ENCODE measurements around the gene TRIM50. TPM values are rescaled to one million over a fixed set of nuclear protein-coding genes. Genes with fewer than 3 reads are reported as not detected.
"Not testable (repeated sequence)": the region's sequence is repeated elsewhere in the genome, so short reads cannot be mapped to it uniquely, and the experiment has no call there.

The TRIM50 gene
- total RNA-seq, 2 donors from 2014 or later = not detected

GRCh38 chr7:73332447-73332846 lies 4.6 kb upstream of the TRIM50 start:
- no peak overlapping the region for H3K27ac ChIP-seq
- H3K4me1 ChIP-seq = no peaks in the 10 kb centered on the region
- H3K9me3 ChIP-seq = no peaks in the 10 kb centered on the region
- no peaks in the 10 kb centered on the region for H3K36me3 ChIP-seq
- no peaks in the 10 kb centered on the region for H3K27me3 ChIP-seq
- H3K4me3 ChIP-seq = no peak overlapping the region
- no peak for TF ChIP-seq CTCF (IDR thresholded peaks at IDR 0.05)
- DNase-seq (ENCODE audit: low spot score) = no peak

- no peak for DNase-seq (ENCODE audit: low spot score)
- H3K4me1 ChIP-seq = no peaks in the 10 kb centered on the region
- H3K27ac ChIP-seq = no peak overlapping the region
- TF ChIP-seq CTCF (IDR thresholded peaks at IDR 0.05) = no peak
- H3K9me3 ChIP-seq = no peaks in the 10 kb centered on the region
- no peaks in the 10 kb centered on the region for H3K27me3 ChIP-seq
- H3K4me3 ChIP-seq = no peak overlapping the region
- no peaks in the 10 kb centered on the region for H3K36me3 ChIP-seq
Observed at GRCh38 chr7:73330772-73331171, 2.9 kb upstream of the TRIM50 start.

- no peak overlapping the region for H3K4me3 ChIP-seq
- no peaks in the 10 kb centered on the region for H3K4me1 ChIP-seq
- no peaks in the 10 kb centered on the region for H3K9me3 ChIP-seq
- H3K27ac ChIP-seq = no peak overlapping the region
- no peak for DNase-seq (ENCODE audit: low spot score)
- no peak for TF ChIP-seq CTCF (IDR thresholded peaks at IDR 0.05)
- H3K27me3 ChIP-seq = no peaks in the 10 kb centered on the region
- no peaks in the 10 kb centered on the region for H3K36me3 ChIP-seq
Observed at GRCh38 chr7:73329861-73330581, 2.1 kb upstream of the TRIM50 start.

GRCh38 chr7:73328696-73329095 lies 814 bp upstream of the TRIM50 start:
- H3K4me3 ChIP-seq = no peak overlapping the region
- H3K27me3 ChIP-seq = no peaks in the 10 kb centered on the region
- H3K27ac ChIP-seq = no peak overlapping the region
- H3K4me1 ChIP-seq = peaks cover 0 to 10% of the 10 kb centered on the region in 2 donors
- DNase-seq (ENCODE audit: low spot score) = no peak
- no peak for TF ChIP-seq CTCF (IDR thresholded peaks at IDR 0.05)
- H3K9me3 ChIP-seq = no peaks in the 10 kb centered on the region
- no peaks in the 10 kb centered on the region for H3K36me3 ChIP-seq

DNA sequence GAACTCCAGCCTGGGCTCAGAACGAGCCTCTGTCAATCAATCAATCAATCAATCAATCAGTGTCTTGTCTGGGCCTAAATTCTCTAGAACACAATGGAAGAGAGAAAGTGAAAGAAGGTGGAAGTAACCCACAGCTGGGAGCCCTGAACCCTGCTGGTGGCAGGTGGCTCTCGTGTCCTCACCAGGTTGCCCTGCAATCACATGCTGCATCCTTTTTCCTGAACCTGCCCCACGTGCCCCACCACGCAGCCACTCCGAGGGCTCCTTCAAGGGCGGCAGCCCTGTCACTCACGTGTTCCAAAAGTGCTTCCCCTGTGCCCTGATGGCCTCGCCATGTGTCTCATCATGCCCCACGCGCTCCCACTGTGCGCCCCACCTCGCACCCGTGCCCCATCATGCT lies 433 bp downstream of the TRIM50 start:
- not testable (repeated sequence) for H3K9me3 ChIP-seq

DNA sequence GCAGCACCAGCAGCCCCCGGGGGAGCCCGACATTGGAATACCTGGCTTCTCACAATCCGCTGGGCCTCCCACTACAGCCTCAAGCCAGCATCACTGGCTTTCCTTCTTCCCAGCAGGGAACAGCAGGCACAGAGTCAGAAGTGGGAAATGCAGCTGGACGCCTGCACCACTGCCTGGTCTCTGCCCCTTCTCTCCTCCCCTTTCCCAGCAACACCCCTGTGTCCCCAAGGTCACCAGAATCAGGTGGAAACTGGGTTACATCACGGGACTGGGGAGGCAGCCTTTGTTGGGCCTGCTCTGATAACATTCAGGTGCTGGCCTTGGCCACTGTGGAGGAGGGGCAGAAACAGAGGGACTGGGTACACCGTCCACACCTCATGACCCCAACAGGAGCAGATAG lies 2.5 kb downstream of the TRIM50 start:
- not testable (repeated sequence) for DNase-seq (ENCODE audit: low spot score); H3K27me3 ChIP-seq; H3K9me3 ChIP-seq; H3K36me3 ChIP-seq; H3K4me3 ChIP-seq; H3K27ac ChIP-seq
- H3K4me1 ChIP-seq = peaks cover 0 to 11% of the 10 kb centered on the region in 2 donors

More for the DNA sequence above, 433 bp downstream of the TRIM50 start:
- not testable (repeated sequence) for H3K27me3 ChIP-seq; DNase-seq (ENCODE audit: low spot score); H3K4me3 ChIP-seq; H3K27ac ChIP-seq; H3K36me3 ChIP-seq
- H3K4me1 ChIP-seq = peaks cover 0 to 11% of the 10 kb centered on the region in 2 donors

All from right atrium auricular region (tissue), 2 donors.